MV-4-11 (cell line): Measurements from ENCODE around the gene KCNF1.

Source experiments
- DNase-seq: peaks from one replicate; lab custom pipeline; 2025; lab: John Stamatoyannopoulos, UW

Gene KCNF1

GRCh38 chr2:10901160-10901939 lies 10.4 kb upstream of the KCNF1 start:
- DNase-seq = peak; percentile 12

- DNase-seq = no peak
These were observed 7.9 kb upstream of the KCNF1 start for GRCh38 chr2:10903861-10904210.

- DNase-seq = no peak
These were observed 7.3 kb upstream of the KCNF1 start for GRCh38 chr2:10904455-10904854.

DNA sequence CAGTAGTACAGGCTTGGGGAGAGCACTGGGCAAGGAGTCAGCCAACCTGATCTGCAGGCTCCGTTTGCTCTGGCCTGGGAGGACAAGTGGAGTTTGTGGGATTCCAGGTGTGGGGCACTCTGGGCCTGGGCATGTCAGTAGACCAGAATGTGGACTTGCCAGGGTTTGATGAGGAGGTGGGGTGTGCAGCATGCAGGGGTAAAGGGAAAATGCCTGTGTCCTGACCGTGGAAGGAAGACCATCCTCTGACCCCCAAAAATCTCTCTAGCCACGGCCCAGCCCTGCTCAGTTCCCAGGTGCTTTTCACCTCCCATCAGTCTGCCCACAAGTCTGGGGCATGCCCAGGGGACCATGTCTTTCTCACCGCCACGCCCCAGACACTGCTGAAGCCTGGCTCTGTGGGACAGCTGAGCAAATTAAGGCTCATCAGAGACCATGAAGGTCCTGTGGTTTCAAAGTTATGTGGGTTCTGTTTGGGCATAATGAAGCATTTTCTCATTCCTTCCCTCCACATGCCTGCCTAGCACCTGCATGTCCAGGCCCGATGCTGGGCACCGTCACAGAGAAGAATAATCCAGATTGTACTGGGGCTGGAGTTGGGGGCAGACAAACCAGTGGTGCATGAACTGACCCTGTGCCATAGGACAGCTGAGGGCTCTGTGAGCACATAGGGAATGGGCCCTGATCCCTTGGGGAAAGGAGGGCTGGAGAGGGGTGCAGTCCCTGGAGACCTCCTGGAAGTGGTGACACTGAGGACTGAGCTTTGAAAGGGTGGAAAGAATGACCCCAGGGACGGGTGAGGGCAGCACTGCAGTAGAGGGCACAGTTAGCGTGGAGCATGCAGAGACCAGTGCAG lies 6.5 kb upstream of the KCNF1 start:
- DNase-seq = no peak

DNA sequence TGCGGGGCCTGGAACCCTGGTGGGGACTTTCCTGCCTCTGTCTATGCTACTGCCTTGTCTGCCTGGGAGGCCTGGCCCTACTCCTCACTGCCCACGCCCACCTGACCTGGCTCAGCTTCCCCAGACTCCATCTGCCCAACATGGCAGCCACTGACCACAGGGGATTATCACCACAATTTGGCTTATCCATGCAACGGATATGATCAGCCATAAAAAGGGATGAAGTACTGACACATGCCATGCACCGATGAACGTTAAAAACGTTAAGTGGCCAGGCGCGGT lies 5.9 kb upstream of the KCNF1 start:
- no peak for DNase-seq

DNA sequence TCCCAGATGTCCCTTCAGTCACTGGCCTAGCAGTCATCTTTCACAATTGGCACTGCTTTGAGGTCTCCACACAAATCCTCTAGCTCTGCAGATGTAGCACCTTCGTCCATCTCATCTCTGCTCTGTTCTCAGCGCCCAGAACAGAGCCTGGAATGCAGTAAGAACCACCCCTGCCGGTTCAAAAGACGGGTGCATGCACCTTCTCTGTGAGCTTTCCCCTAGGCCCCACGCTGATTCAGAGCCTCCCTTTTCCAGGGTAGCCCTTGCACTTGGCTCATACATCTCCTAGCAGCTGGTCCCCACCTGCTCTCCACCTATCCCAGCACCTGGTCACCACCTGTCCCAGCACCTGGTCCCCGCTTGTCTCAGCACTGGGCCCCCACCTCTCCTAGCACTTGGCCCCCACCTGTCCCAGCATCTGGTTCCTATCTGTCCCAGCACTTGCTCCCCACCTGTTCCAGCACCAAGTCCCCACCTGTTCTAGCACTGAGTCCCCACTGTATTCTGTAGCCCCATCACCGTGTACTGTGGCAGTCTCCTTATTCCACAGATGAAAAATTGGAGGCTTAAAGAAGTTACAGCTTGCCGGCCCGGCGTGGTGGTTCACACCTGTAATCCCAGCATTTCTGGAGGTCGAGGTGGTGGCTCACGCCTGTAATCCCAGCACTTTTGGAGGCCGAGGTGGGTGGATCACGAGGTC lies 4.7 kb upstream of the KCNF1 start:
- no peak for DNase-seq

DNA sequence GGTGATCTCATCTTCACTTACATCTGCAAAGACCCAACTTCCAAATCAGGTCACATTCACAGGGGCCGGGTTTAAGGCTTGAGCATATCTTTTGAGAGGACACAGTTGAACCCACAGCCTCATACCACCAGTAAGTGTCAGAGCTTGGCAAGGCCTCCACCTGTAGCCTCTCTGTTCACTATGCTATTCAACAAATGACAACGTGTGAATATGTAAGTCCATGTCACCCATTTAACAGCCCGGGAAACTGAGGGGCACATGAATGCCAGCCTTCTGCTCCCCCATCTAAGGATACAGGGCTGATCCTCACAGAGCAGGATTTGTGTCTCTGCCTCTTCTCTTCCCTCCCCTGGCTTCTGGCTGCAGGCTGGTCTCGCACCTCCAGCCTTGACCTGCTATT lies 3.5 kb upstream of the KCNF1 start:
- DNase-seq = no peak

DNA sequence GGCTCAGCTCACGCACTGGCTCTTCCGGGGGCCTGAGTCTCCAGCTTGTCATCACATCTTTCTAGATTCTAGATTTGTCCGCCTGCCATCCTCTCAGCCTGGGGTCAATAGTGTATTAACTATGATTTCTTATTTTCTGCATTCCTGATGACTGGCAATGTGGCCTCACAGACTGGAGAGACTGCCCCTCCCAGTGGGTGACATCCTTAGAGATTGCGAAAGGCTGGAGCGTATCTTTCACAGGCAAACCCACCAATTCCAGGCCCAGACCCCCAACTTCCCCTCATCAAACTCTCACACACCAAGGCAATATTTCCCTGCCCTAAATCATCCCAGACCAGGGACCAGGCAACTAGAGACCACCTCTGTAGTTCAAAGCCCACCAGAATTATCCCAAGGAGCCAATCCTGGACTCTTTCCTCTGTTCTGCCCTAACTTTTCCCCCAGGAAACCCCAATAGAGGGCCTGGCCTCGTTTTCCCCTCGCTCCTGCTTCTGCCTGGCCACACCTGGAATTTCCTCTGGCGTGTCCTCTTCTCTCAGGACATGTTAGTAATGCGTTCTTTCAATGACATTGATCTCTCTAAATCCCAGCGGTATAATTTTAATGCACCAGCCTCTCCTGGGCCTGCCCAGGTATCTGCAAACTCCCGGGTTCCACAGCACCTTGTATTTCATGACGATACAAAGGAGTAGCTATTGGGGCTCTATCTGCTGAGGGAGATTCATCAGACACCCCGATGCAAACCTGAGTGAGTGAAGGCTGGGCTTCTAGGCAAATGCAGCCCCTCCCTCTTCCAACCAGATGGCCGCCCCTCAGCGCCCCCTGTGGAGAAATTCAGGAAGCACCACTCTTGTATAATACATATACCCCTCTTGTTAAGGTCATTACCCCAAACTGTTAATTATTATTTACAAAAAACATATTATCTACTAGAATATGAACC lies 2.4 kb upstream of the KCNF1 start:
- no peak for DNase-seq

DNA sequence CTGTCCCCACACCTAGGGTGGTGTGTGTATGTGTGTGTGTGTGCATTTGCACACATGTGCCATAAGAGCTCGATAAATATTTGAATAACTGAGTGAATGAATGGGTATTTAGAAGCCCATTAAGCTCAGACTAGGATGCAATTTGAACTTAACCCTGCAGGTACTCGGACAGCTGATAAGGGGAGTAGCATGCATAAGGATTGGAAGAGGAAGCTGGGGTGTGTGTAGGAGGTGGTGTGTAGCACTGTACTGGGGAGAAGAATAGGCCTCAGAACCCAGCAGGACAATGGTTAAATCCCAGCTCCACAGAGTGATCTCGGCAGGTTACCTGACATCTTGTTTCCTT lies 1.8 kb upstream of the KCNF1 start:
- DNase-seq = no peak

DNA sequence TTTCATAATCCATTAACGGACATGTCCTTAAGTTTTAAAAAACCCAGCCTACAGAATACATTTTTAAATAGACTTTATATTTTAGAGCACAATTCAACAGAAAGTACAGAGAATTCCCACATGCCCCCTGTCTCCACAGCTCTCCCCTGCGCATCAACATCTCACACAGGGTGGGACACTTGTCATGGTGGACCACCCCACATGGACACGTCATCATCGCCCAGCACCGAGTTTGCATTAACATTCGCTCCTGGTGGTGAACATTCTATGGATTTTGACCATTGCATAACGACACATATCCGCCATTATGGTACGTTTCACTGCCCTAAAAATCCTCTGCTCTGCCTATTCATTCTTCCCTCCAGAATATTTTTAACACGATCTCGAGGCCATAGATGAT lies 1.1 kb upstream of the KCNF1 start:
- DNase-seq = no peak

- no peak for DNase-seq
These were observed 470 bp downstream of the KCNF1 start for GRCh38 chr2:10912076-10912731.

DNA sequence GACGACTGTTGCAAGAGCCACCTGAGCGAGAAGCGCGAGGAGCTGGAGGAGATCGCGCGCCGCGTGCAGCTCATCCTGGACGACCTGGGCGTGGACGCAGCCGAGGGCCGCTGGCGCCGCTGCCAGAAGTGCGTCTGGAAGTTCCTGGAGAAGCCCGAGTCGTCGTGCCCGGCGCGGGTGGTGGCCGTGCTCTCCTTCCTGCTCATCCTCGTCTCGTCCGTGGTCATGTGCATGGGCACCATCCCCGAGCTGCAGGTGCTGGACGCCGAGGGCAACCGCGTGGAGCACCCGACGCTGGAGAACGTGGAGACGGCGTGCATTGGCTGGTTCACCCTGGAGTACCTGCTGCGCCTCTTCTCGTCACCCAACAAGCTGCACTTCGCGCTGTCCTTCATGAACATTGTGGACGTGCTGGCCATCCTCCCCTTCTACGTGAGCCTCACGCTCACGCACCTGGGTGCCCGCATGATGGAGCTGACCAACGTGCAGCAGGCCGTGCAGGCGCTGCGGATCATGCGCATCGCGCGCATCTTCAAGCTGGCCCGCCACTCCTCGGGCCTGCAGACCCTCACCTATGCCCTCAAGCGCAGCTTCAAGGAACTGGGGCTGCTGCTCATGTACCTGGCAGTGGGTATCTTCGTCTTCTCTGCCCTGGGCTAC lies 1.2 kb downstream of the KCNF1 start:
- no peak for DNase-seq

- no peak for DNase-seq
These were observed 2.0 kb downstream of the KCNF1 start for GRCh38 chr2:10913501-10914271.

DNA sequence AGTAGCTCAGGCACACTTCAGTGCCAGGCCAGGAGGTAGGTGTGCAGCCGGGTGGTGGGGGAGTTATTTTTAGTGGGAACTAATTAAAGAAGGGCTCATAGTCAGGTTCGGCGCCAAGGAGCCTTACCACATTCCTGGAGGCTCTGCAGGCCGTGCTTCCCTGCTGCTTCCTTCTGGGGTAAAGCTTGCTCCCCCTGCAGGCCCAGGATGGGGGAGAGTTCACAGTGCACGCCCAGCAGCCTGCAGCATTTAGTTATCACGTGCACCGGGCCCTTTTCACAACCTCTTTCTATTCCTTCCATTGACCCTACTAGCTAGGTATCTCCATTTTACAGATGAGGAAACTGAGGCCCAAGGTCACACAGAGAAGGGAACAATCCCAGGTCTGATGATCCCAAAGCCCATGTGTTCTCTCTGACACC lies 2.5 kb downstream of the KCNF1 start:
- DNase-seq = peak; percentile 17

- DNase-seq = no peak
These were observed 3.5 kb downstream of the KCNF1 start for GRCh38 chr2:10915236-10915635.

DNA sequence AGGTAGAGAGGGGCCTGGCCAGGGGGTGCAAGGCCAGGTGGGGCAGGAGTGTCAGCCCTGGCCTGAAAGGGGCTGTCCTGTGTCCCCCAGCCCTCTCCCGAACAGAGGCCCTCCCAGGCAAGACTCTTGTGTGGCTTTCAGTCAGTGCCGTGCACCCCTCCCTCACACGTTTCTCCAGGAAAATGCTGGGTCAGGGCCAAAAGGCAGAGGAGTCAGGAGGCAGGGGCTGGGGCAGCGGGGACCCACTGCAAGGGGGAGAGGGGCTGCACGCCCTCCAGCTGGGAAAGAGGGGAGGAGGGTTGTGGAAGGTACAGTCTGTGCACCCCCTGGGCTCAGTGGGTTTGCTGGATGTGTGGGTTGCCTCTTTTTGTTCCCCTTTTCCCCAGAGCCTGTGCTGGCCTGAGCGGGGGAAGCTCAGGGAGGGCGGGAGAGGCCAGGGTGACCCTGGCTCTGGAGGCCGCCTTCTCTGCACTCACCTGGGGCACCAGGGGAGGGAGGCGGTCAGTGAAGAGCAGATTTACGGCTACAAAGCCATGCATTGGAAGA lies 4.1 kb downstream of the KCNF1 start:
- no peak for DNase-seq

- no peak for DNase-seq
These were observed 5.2 kb downstream of the KCNF1 start for GRCh38 chr2:10916953-10917352.

- no peak for DNase-seq
These were observed 6.2 kb downstream of the KCNF1 start for GRCh38 chr2:10917927-10918326.

GRCh38 chr2:10918661-10919409 lies 7.1 kb downstream of the KCNF1 start:
- no peak for DNase-seq
